ENCODE measurements around the gene ITGB3BP.
"Not testable (repeated sequence)": the region's sequence is repeated elsewhere in the genome, so short reads cannot be mapped to it uniquely, and the experiment has no call there.

Gene ITGB3BP

DNA sequence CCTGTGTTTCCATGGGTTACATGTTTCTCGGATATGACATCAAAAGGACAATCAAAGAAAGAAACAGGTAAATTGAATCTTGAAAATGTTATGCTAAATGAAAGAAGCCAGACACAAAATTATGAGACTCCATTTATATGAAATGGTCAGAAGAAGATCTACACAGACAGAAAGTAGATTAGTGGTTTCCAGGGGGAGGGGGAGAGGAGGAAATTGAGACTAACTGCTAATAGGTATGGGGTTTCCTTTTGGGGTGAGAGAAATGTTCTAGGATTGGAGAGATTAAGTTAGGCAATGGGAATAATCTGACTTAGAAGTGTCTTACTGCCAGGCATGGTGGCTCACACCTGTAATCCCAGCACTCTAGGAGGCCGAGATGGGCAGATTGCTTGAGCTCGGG, 21.8 kb downstream of the ITGB3BP start:
- DNase-seq: no peak

DNA sequence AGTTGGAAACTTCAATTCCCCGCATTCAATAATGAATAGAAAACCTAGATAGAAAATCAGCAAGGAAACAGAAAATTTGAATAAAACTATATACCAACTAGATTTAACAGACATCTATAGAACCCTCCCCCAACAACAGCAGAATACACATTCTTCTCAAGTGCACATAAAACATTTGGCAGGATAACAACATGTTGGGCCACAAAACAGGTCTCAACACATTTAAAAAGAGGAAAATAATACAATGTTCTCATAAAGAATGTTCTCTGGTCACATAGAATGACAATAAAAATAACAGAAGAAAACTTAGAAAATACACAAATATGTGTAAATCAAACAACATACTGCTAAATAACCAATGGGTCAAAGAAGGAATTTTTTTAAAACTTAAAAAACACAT, 24.9 kb downstream of the ITGB3BP start:
- no peak for DNase-seq

DNA sequence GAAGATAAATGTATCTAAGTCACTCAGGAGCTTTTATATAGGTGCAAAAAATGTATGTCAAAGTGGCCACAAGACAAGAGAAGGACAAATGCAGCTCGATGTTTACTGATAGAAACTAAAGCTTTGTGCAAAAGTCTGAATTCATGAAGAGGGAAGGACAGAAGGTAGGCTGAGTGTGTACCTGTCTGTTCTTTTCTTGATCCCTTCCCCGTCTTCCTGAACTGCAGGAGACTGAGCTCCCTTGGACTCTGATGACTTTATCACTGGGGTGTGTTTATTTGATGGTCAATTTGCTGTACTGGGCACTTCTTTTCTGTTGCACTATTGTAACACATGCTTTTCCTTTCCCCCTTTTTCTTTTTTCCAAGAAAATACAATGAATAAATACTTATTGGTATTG, 25.4 kb downstream of the ITGB3BP start:
- no peak for DNase-seq

DNA sequence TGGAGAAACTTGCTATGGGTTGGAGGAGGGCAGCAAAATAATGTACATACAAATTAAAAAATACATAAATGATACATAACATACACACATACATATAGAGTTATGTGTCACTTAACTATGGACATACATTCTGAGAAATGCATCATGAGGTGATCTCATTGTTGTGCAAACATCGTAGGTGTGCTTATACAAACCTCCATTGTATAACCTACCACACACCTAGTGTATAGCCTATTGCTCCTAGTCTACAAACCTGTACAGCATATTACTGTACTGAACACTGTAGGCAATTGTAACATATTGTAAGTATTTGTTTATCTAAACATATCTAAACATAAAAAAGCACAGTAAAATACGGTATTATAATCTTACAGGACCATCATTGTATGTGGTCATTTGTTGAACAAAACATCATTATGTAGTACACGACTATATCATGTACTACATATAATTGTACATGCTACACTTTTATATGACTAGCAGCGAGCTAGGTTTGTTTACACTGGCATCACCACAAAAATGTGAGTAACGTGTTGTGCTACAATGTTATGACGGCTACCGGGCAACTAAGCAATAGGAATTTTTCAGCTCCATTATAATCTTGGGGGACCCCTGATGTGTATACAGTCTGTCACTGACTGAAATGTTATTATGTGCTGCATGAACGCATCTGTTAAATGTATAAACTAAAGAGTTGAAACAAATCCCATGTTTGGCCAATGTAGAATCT, 35.5 kb downstream of the ITGB3BP start:
- DNase-seq: no peak

DNA sequence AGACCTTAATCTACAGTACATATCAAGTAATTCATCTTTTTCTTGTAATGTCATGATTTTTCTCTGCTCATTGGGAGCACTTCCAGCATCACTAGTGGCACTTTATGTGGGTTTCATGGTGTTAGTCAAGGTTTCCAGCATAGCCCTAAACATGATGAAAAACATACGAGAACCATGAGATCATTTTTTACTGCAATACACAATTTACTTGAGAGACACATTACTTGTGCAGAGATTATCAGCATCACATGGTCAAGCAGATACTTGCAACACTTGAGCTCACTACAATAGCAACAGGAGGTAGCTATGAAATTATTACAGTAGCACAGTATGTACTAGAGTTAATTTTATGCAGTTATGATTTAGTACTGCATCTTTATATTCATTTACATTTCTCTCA, 36.4 kb downstream of the ITGB3BP start:
- no peak for DNase-seq

DNA sequence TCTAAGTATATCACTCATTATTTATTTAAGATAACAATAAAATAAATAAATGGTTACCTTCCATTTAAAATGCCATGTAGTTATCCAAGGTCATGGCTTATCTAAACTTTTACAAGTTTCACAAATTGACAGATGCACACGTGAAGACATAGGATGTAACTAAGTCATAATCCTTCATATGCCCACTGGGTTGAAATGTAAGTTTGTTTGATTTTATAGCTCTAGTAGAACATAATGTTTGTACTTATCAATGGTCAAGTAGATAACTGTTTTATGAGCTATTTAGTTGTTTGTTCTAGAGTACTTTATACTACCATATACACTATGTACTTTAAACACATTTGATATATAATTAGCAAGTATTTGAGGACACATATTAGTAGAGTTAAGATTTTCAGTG, 43.0 kb downstream of the ITGB3BP start:
- DNase-seq: no peak

DNA sequence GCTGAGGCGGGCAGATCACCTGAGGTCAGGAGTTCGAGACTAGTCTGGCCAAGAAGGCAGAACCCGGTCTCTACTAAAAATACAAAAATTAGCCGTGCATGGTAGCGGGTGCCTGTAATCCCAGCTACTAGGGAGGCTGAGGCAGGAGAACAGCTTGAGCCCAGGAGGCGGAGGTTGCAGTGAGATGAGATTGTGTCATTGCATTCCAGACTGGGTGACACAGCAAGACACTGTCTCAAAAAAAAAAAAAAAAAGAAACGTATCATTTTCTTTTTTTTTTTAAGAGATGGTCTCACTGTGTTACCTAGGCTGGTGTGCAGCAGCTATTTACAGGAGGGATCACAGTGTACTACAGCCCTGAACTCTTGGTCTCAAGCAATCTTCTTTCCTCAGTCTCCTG, 47.3 kb downstream of the ITGB3BP start:
- DNase-seq: no peak

DNA sequence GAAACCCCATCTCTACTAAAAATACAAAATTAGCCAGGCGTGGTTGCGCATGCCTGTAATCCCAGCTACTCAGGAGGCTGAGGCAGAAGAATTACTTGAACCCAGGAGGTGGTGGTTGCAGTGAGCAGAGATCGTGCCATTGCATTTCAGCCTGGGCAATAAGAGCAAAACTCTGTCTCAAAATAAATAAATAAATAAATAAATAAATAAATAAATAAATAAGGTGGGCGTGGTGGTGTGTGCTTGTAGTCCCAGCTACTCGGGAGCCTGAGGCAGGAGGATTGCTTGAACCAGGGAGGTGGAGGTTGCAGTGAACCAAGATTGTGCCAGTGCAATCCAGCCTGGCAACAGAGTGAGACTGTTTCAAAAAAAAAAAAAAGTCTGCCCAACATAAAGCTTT, 54.3 kb downstream of the ITGB3BP start:
- not testable (repeated sequence) for DNase-seq

DNA sequence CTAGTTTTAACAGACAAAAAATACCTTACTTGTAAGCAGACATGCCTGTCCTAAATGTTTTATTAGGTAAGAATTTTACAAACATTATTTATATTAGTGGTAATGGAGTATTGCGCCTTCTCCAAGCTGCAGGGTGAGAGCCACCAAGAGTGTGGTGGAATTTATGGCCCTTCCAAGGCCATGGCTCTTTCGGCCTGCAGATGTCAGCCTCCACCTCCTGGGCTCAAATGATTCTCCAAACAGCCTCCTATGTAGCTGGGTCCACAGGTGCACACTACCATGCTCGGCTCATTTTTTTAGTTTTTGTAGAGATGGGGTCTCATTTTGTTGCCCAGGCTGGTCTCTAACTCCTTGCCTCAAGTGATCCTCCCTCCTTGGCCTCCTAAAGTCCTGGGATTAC, 56.3 kb downstream of the ITGB3BP start:
- no peak for DNase-seq

DNA sequence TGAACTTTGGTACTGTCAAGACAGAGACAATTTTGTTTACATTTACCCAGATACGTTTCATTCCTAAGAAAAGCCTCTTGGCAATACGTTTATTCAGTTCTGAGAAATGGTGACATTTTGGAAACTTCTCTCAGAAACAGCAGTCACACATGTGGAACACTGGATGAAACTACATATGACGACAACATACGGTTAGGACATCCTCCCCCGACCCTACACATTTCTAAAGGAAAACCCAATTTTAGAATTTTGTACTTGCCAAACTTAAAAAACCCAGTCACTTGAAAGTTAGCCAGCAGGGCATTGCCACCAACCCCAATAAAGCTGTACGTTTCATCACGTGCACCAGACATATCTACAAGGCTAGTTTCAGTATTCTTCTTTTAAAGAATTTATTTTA, 56.8 kb downstream of the ITGB3BP start:
- no peak for DNase-seq

DNA sequence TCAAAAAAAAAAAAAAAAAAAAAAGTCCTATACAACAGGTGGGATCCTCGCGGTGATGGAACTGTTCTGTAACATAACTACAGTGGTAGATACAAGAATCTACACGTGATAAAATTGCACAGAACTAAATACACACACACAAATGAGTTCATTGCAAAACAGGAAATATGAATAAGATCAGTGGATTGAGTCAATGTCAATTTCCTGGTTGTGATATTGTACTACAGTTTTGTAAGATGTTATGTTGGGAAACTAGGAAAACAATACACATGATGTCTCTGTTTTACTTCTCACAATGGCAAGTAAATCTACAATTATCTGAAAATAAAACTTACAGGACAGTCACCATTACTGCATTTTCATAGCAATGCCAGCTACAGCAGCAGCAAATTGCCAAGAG, 59.8 kb downstream of the ITGB3BP start:
- DNase-seq: no peak

DNA sequence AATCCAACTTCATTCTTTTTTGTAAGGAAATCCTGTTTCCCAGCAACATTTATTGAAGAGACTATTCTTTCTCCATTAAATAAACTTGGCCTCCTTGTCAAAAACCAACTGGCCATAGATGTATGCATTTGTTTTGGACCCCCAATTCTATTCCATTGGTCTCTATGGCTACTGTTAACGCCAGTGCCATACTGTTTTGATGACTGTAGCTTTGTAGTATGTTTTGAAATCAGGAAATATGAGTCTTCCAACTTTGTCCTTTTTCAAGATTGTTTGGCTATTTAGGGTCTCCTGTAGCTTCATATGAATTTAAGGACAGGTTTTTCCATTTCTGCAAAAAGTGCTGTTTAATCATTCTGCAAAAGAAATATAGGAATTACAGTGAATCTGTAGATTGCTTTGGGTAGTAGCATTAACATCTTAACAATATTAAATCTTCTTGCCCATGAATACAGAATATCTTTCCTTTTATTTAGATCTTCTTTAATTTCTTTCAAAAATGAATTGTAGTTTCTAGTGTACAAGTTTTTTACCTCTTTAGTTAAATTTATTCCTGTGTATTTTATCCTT, 61.3 kb downstream of the ITGB3BP start:
- no peak for DNase-seq

DNA sequence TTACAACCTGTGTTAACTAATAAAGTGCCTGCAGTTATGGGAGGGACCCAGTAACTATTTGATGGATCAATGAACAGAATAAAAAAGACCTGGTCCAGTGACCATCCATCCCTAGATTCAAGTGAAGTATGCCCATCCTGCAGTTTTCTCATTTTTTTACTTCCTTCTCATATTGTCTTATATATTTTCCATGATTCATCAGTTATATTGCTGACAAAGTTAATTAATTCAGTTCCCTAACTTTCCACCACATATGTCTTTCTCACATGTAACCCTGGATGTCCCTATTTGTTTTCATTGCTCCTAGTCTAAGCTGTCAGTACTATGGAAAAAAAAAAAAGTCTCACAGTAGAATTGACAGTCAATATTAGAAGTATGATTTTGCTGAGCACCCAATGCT, 64.3 kb downstream of the ITGB3BP start:
- DNase-seq: no peak

DNA sequence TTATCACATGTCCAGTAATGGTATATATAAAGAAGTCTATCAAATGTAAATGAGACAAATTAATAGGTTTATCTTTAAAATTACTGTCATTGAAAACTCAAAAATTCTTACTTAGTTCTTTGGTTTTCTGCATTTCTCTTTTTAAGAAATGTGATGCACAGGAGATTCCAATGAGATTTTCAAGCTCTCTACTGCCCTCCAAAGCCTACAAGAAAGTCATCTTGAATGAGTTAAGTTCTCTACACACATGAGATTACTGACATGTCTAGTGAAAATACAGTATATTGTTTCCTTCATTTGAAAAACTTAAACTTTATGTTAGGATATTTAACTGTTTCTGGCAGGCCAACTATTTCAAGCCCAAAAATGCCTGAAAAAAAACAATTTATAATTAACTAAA, 68.8 kb downstream of the ITGB3BP start:
- no peak for DNase-seq

DNA sequence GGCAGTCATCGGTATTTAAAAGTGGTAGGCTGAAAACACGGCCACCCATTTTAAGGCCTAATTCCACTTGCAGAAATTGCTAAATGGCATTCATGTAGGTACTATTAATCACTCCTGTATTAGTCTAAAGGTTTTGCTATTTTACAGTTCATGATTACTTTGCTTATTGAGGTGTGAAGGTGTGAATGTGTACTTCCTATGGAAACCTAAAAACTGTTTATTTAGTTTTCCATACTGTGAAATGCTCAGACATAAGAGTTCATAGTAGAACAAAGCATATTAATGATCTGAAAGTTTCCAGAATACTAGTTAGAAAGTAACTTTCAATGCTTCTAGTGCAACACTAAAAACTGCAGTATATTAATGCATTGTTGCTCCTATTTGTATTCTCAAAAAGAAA, 69.8 kb downstream of the ITGB3BP start:
- no peak for DNase-seq

DNA sequence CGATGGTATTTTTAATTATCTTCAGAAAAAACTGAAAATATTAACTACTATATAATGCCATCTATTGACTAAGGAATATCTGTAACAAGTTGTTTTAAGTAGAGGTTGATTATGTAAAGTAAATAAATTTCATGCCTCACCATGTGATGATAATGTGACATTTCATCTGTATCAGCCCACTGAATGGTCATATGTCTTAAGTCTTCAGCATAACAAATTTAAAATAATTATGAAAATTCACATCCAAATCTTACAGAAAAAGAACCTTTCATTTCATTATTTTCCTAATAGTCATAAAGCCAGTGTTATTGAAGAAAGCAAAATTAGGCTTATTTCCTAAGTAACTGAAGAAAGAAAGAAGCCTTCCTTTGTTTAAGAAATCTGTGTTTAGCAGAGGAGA, 72.6 kb downstream of the ITGB3BP start:
- DNase-seq: no peak

DNA sequence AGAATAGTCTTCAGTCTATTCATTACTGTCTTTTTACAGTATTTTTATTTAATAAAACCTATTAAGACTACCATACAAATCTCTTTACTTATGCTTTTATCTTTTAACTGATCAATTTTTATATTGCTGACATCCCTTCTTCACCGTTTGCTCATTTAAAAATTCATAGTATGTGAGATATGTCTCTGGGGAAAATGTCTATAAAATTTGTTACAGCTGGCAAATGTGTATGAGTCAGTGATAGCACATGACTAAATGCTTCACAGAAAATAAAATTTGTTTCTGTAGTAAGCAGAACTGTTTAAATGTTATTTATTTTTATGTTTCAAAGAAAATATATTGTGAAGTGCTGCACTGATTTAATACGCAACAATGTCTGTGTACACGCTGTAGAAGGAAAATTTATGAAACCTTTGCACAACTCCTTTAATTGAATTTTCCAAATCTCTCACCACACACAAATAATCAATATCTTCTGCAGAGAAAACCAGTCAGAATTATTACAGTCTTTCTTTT, 74.2 kb downstream of the ITGB3BP start:
- no peak for DNase-seq

DNA sequence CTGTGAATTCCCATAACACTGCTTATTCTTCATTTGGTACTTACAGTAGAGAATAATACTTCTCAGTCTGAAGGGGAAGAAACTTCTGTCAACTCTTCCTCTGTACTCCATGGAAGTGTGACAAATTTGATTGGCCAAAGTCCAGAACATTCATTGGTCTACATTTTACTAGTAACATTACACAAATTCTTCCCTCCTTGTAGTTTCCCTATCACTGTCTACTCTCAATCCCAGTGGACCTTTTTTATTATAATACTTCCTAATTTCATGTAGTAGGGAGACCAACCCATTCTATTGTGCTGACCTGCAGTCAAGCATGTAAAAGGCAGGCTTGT, 80.9 kb downstream of the ITGB3BP start:
- DNase-seq: peak in 1 of 2 experiments; percentile 7

DNA sequence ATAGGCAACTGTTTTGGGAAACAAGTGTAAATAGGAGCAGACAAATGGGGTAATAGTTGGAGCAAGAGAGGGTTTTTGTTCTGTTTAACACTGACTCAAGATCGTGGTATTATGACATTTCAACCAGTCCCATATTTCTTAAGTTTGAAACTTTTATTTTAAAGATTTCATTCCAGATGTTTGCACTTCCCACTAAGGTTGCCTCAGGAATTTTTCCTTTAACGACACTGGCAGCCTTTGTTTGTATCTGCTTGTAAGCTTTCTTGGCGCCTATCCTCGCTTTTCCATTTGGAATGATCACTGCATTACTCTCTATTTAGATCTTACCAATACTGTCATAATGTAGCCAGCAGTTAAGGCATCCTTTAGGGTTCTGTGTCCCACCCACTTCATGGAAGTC, 87.9 kb downstream of the ITGB3BP start:
- DNase-seq: no peak

DNA sequence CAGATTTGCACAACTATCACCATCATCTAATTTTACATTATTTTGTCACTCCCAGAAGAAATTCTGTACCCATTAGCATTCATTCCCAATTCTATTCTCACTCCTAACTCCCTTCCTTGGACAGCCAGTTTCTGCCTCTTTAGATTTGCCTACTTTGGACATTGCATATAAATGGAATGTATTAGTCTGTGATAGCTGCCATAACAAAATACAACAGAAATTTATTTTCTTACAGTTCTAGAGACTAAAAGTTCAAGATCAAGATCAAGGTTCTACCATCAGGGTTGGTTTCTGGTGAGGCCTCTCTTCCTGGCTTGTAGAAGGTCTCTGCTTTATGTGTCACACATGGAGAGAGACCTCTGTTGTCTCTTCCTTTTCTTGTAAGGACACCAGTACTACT, 93.7 kb downstream of the ITGB3BP start:
- DNase-seq: no peak

DNA sequence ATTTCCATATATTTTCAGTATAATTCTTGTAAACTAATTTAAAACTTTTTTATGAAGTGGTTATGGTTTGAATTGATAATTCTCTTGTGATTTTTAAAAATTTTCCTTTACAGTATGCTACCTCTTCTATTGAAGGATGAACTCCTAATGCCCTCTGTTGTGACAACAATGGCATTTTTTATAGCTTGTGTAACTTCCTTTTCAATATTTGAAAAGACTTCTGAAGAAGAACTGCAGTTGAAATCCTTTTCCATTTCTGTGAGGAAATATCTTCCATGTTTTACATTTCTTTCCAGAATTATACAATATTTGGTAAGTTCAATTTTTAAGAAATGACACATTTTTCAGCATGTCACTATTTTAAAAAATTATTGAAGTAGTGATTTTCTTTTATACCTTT, 94.2 kb downstream of the ITGB3BP start:
- no peak for DNase-seq

DNA sequence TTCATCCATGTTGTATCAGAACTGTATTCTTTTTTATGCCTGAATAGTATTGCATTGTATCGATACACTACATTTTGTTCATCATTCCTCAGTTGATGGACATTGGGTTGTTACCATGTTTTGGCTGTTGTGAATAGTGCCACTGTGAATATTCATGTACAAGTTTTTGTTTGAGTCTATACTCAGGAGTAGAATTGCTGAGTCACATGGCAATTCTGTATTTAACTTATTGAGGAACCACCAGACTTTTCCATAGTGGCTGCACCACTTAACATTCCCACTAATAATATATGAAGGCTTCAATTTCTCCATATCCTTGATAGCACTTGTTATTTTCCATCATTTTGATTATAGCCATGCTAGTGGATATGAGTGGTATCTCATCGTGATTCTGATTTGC, 99.4 kb downstream of the ITGB3BP start:
- DNase-seq: no peak

DNA sequence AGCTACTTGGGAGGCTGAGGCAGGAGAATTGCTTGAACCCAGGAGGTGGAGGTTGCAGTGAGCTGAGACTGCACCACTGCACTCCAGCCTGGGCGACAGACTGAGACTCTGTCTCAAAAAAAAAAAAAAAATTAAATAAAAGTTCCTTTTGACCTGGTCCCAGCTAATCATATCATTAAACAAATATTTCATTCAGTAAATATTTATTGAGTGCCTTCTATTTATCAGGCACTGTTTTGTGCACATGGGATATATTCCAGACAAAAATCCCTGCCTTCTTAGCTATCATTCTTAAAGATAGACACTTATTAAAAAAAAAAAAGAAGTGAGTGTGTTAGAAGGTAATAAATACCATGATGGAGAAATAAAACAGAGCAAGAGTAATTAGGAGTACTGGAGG, 102.3 kb downstream of the ITGB3BP start:
- DNase-seq: not testable (repeated sequence)

DNA sequence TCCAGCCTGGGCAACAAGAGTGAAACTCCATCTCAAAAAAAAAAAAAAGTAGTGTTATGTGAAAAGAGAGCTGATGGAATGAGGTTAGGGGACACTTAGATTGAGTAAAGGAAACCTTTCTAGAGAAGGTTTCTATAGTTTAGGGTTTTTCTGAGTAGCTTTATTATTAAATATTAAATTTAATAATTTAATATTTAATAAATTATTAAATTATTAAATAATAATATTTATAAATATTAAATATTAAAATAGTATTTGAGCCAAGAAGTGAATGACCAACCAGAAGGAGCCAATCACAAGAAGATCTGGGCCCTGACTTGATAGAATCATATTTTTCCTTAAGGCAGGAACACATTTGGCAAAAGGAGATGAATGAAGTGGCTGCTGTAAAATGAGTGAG, 104.9 kb downstream of the ITGB3BP start:
- no peak for DNase-seq

DNA sequence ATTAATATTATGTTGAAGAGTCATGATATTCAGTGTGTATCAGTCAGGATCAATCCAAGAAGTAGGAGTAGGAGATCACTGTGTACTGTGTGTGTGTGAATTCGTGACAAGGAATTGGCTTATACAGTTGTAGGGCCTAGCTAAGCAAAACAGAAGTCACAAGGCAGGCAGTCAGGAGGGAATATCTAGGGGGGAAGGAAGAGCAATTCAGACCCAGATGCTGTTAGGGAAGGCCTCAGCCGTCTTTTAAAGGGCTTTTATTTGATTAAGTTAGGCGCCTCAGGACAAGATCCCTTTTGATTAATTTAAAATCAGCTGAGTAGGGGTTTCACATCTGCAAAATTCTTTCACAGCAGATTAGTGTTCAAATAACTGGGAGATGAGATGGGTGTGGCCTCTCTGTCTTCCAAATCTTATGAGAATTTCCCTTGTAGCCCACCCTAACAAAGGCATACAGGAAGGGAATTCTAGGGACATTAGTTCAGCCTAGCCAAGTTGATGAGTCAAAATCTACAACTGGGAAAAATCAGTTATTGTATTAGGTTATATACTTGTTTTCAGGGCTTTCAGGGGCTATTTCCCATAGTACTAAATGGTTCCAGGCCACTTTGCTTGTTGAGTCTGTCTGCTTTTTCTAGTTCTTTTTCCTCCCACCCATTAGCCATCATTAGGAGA, 108.2 kb downstream of the ITGB3BP start:
- no peak for DNase-seq
